ENCODE results near the gene SRSF10.
"Not testable (repeated sequence)": the region's sequence is repeated elsewhere in the genome, so short reads cannot be mapped to it uniquely, and the experiment has no call there.

Gene SRSF10

DNA sequence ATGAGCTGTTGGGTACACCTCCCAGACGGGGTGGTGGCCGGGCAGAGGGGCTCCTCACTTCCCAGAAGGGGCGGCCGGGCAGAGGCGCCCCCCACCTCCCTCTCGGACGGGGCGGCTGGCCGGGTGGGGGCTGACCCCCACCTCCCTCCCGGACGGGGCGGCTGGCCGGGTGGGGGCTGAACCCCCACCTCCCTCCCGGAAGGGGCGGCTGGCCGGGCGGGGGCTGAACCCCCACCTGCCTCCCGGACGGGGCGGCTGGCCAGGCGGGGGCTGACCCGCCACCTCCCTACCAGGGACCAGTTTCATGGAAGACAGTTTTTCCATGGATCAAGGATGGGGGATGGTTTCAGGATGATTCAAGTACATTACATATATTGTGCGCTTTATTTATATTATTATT lies 6.9 kb upstream of the SRSF10 start:
- not testable (repeated sequence) for H3K9me3 Mint-ChIP-seq; H3K4me3 Mint-ChIP-seq; H3K4me1 Mint-ChIP-seq; H3K27me3 Mint-ChIP-seq; DNase-seq (ENCODE audit: low spot score in 2 of 2); ATAC-seq (replicated peaks; ENCODE audit: extremely low read depth, poor library complexity, severe bottlenecking); H3K36me3 Mint-ChIP-seq (ENCODE audit: insufficient read depth); H3K27ac Mint-ChIP-seq (ENCODE audit: low read depth)

GRCh38 chr1:23984417-23985186 lies 4.5 kb upstream of the SRSF10 start:
- Mint-ChIP-seq H3K27me3 (no peaks in the 10 kb centered on the region), H3K4me3 (no peak overlapping the region), H3K4me1 (peaks cover 9% of the 10 kb centered on the region), H3K36me3 (ENCODE audit: insufficient read depth) (peaks cover 10% of the 10 kb centered on the region), H3K27ac (ENCODE audit: low read depth) (no peak overlapping the region), H3K9me3 (no peaks in the 10 kb centered on the region)
- no peak for DNase-seq (ENCODE audit: low spot score in 2 of 2)
- ATAC-seq (replicated peaks; ENCODE audit: extremely low read depth, poor library complexity, severe bottlenecking), result no peak

- Mint-ChIP-seq H3K4me3 (peak overlapping the region; percentile 91), H3K27me3 (no peaks in the 10 kb centered on the region), H3K27ac (ENCODE audit: low read depth) (peak overlapping the region; percentile 95), H3K4me1 (peaks cover 43% of the 10 kb centered on the region), H3K9me3 (no peaks in the 10 kb centered on the region), H3K36me3 (ENCODE audit: insufficient read depth) (peaks cover 20% of the 10 kb centered on the region)
- ATAC-seq (replicated peaks; ENCODE audit: extremely low read depth, poor library complexity, severe bottlenecking) (no peak), DNase-seq (ENCODE audit: low spot score in 2 of 2) (peak in 1 of 2 donors; percentile 21)
Measured at GRCh38 chr1:23980728-23981070, 572 bp upstream of the SRSF10 start.

- Mint-ChIP-seq H3K4me1 (peaks cover 54% of the 10 kb centered on the region), H3K27me3 (no peaks in the 10 kb centered on the region), H3K4me3 (peak overlapping the region; percentile 91), H3K36me3 (ENCODE audit: insufficient read depth) (peaks cover 26% of the 10 kb centered on the region), H3K27ac (ENCODE audit: low read depth) (peak overlapping the region; percentile 95), H3K9me3 (no peaks in the 10 kb centered on the region)
- ATAC-seq (replicated peaks; ENCODE audit: extremely low read depth, poor library complexity, severe bottlenecking) (no peak), DNase-seq (ENCODE audit: low spot score in 2 of 2) (no peak)
Measured at GRCh38 chr1:23979387-23979880, 693 bp downstream of the SRSF10 start.

DNA sequence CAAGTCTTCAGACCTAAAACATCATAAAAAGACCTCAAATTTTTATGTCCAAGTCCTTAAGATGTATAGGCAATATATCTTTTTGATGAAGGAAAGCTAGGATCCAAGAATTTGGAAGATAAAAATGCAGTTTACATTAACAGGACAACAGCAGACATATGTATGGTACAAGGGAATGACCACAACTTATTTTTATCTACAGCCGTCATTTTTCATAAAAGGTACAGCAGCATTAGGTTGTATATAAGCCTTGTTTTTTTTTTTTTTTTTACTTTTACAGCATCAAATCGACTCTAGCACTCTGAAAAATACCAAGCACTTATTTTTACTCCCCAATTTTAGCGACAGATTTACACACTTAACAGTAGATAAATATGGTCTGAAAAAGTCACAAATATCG lies 1.3 kb downstream of the SRSF10 start:
- no peaks in the 10 kb centered on the region for H3K9me3 Mint-ChIP-seq
- peak overlapping the region; percentile 91 for H3K4me3 Mint-ChIP-seq
- peak overlapping the region; percentile 95 for H3K27ac Mint-ChIP-seq (ENCODE audit: low read depth)
- DNase-seq (ENCODE audit: low spot score in 2 of 2), result no peak
- H3K36me3 Mint-ChIP-seq (ENCODE audit: insufficient read depth), result peaks cover 28% of the 10 kb centered on the region
- ATAC-seq (replicated peaks; ENCODE audit: extremely low read depth, poor library complexity, severe bottlenecking), result no peak
- H3K4me1 Mint-ChIP-seq, result peaks cover 60% of the 10 kb centered on the region
- H3K27me3 Mint-ChIP-seq, result no peaks in the 10 kb centered on the region

- peaks cover 36% of the 10 kb centered on the region for H3K36me3 Mint-ChIP-seq (ENCODE audit: insufficient read depth)
- peak overlapping the region; percentile 91 for H3K4me3 Mint-ChIP-seq
- H3K9me3 Mint-ChIP-seq, result no peaks in the 10 kb centered on the region
- H3K4me1 Mint-ChIP-seq, result peaks cover 62% of the 10 kb centered on the region
- peak overlapping the region; percentile 3 for H3K27ac Mint-ChIP-seq (ENCODE audit: low read depth)
- DNase-seq (ENCODE audit: low spot score in 2 of 2) (no peak), ATAC-seq (replicated peaks; ENCODE audit: extremely low read depth, poor library complexity, severe bottlenecking) (no peak)
- H3K27me3 Mint-ChIP-seq, result no peaks in the 10 kb centered on the region
Measured at GRCh38 chr1:23977854-23978191, 2.3 kb downstream of the SRSF10 start.

- H3K27me3 Mint-ChIP-seq, result no peaks in the 10 kb centered on the region
- H3K4me1 Mint-ChIP-seq, result peaks cover 62% of the 10 kb centered on the region
- no peaks in the 10 kb centered on the region for H3K9me3 Mint-ChIP-seq
- H3K27ac Mint-ChIP-seq (ENCODE audit: low read depth), result peak overlapping the region; percentile 3
- H3K4me3 Mint-ChIP-seq, result peak overlapping the region; percentile 91
- DNase-seq (ENCODE audit: low spot score in 2 of 2) (no peak), ATAC-seq (replicated peaks; ENCODE audit: extremely low read depth, poor library complexity, severe bottlenecking) (no peak)
- peaks cover 41% of the 10 kb centered on the region for H3K36me3 Mint-ChIP-seq (ENCODE audit: insufficient read depth)
Measured at GRCh38 chr1:23977187-23977853, 2.8 kb downstream of the SRSF10 start.

- H3K27me3 Mint-ChIP-seq, result no peaks in the 10 kb centered on the region
- H3K4me1 Mint-ChIP-seq, result peaks cover 23% of the 10 kb centered on the region
- DNase-seq (ENCODE audit: low spot score in 2 of 2), result no peak
- no peaks in the 10 kb centered on the region for H3K9me3 Mint-ChIP-seq
- peak overlapping the region; percentile 26 for H3K27ac Mint-ChIP-seq (ENCODE audit: low read depth)
- ATAC-seq (replicated peaks; ENCODE audit: extremely low read depth, poor library complexity, severe bottlenecking), result no peak
- H3K4me3 Mint-ChIP-seq, result no peak overlapping the region
- peaks cover 57% of the 10 kb centered on the region for H3K36me3 Mint-ChIP-seq (ENCODE audit: insufficient read depth)
Measured at GRCh38 chr1:23967871-23968270, 12.3 kb downstream of the SRSF10 start.

GRCh38 chr1:23966973-23967493 lies 13.1 kb downstream of the SRSF10 start:
- no peak for ATAC-seq (replicated peaks; ENCODE audit: extremely low read depth, poor library complexity, severe bottlenecking)
- no peak for DNase-seq (ENCODE audit: low spot score in 2 of 2)
- Mint-ChIP-seq H3K4me1 (peaks cover 23% of the 10 kb centered on the region), H3K27me3 (no peaks in the 10 kb centered on the region), H3K4me3 (no peak overlapping the region), H3K27ac (ENCODE audit: low read depth) (peak overlapping the region; percentile 62), H3K9me3 (no peaks in the 10 kb centered on the region), H3K36me3 (ENCODE audit: insufficient read depth) (peaks cover 53% of the 10 kb centered on the region)

- no peak for ATAC-seq (replicated peaks; ENCODE audit: extremely low read depth, poor library complexity, severe bottlenecking)
- no peak overlapping the region for H3K4me3 Mint-ChIP-seq
- DNase-seq (ENCODE audit: low spot score in 2 of 2), result no peak
- peaks cover 37% of the 10 kb centered on the region for H3K4me1 Mint-ChIP-seq
- H3K9me3 Mint-ChIP-seq, result no peaks in the 10 kb centered on the region
- H3K27me3 Mint-ChIP-seq, result no peaks in the 10 kb centered on the region
- H3K36me3 Mint-ChIP-seq (ENCODE audit: insufficient read depth), result peaks cover 57% of the 10 kb centered on the region
- H3K27ac Mint-ChIP-seq (ENCODE audit: low read depth), result peak overlapping the region; percentile 65
Measured at GRCh38 chr1:23964790-23965740, 15.1 kb downstream of the SRSF10 start.

DNA sequence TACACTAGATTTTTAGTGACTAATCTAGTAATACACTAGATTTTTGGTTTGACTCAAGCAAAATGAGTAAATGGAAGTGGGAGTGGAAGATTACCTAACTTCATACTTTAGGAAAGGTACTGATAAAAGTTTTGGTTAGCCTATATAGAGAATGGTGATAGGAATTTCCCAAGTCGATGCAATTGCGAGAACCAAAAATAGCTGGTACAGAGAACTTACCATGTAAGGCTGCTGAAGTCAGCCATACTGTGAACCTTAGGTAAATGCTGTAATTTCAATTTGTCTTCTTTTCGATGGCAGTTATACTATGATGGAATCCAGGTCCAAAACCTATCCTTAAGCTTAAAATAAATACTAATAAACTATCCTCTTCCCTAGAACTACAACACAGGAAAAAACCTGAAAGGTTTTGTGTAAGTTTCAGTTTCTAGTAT lies 15.9 kb downstream of the SRSF10 start:
- Mint-ChIP-seq H3K4me1 (peaks cover 43% of the 10 kb centered on the region), H3K4me3 (no peak overlapping the region), H3K27ac (ENCODE audit: low read depth) (peak overlapping the region; percentile 65), H3K9me3 (no peaks in the 10 kb centered on the region), H3K36me3 (ENCODE audit: insufficient read depth) (peaks cover 60% of the 10 kb centered on the region), H3K27me3 (no peaks in the 10 kb centered on the region)
- ATAC-seq (replicated peaks; ENCODE audit: extremely low read depth, poor library complexity, severe bottlenecking) (no peak), DNase-seq (ENCODE audit: low spot score in 2 of 2) (no peak)

DNA sequence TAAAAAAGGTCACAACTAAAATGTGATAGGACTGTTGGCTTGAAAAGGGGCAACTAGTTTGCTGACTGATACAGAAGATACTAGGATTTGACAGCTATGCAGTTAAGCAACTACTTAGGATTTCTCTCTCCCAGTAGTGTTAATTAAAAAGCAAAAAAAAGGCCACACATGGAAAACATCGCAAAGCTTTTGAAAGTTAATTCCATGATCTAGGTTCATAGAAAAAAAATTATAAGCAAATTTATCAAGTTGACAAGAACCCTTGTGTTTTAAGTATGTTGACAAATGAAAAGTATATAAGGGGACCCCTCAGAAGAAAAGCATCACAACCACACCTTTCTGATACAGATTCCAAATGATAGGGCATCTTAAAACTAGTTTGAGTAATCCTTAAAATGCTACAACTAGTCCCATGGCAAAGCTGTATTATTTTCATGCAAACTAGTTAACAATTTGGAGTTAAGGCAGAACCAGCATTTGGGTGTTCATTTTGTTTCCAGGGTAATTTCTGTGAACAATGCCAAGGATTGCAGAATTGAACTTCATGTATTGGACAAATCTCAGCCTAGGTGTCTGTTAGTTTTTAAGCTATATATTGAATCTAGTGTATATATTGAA lies 16.4 kb downstream of the SRSF10 start:
- Mint-ChIP-seq H3K9me3 (no peaks in the 10 kb centered on the region), H3K27ac (ENCODE audit: low read depth) (peak overlapping the region; percentile 65), H3K4me1 (peaks cover 48% of the 10 kb centered on the region), H3K36me3 (ENCODE audit: insufficient read depth) (peaks cover 63% of the 10 kb centered on the region), H3K4me3 (no peak overlapping the region), H3K27me3 (no peaks in the 10 kb centered on the region)
- ATAC-seq (replicated peaks; ENCODE audit: extremely low read depth, poor library complexity, severe bottlenecking) (no peak), DNase-seq (ENCODE audit: low spot score in 2 of 2) (no peak)

Measured in central memory CD8-positive, alpha-beta T cell (primary cell).